SK-N-SH treated with all-trans-retinoic acid at 6 μM for 48 hours (cell line): ENCODE results near the gene DMRTB1.

Experiments used
- BACH2 ChIP-seq: fragments of 250-450 bp; sonication (Bioruptor Pico); IDR thresholded peaks from 2 replicates; pipeline ENCODE4 v1.9.0; 2021; ENCODE audit warnings: mild to moderate bottlenecking, borderline replicate concordance
- RARB ChIP-seq: fragments of 250-450 bp; sonication (Bioruptor Pico); IDR thresholded peaks from 2 replicates; pipeline ENCODE4 v1.8.0; 2021; ENCODE audit warnings: mild to moderate bottlenecking, moderate library complexity
- TCF4 ChIP-seq: fragments of 250-450 bp; sonication (Bioruptor Pico); IDR thresholded peaks from 2 replicates; pipeline ENCODE4 v1.8.0; 2021; ENCODE audit warnings: mild to moderate bottlenecking, moderate library complexity, borderline replicate concordance
- ZNF70 ChIP-seq: fragments of 450-650 bp; formaldehyde crosslinking; IDR thresholded peaks from 2 replicates; pipeline ENCODE4 v1.5.0; 2020; ENCODE audit warnings: mild to moderate bottlenecking, moderate library complexity
- ZNF8 ChIP-seq: fragments of 450-650 bp; formaldehyde crosslinking; IDR thresholded peaks from 2 replicates; pipeline ENCODE4 v1.5.0; 2020; ENCODE audit warnings: mild to moderate bottlenecking, moderate library complexity
- TF ChIP-seq, protein P1 (sequence below): fragments of 250-450 bp; sonication (Bioruptor Pico); IDR thresholded peaks from 2 replicates; pipeline ENCODE4 v1.5.0; 2020; ENCODE audit warnings: mild to moderate bottlenecking, moderate library complexity
- TF ChIP-seq, protein P2 (sequence below): fragments of 250-450 bp; sonication (Bioruptor Pico); IDR thresholded peaks from 2 replicates; pipeline ENCODE4 v1.5.1; 2020; ENCODE audit warnings: low read depth, mild to moderate bottlenecking, moderate library complexity

DNA sequence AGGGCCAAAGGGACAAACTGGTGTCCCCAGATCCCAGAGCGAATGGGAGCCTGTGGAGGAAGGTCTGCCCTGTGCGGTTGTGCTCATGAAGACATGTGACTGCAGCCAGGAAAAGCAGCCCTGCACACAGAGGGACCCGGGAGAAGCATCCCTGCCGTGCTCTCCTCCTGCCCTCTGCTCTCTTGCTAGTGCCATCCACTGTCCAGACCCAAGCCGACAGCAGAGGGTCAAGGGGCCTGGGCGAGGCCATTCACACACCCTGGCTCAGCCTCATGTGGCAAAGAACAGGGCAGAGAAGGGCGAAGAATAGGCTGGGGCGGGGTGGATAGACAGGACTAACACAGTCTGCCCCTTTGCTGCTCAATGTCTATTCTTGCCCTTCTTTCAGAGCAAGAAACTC lies 17.4 kb downstream of the DMRTB1 start:
- TF ChIP-seq ZNF8 (CRISPR knock-in tag) (no peak), ZNF70 (CRISPR knock-in tag) (no peak), BACH2 (CRISPR knock-in tag) (no peak), RARB (CRISPR knock-in tag) (no peak), TCF4 (CRISPR knock-in tag) (no peak)
- TF ChIP-seq, protein P1, sequence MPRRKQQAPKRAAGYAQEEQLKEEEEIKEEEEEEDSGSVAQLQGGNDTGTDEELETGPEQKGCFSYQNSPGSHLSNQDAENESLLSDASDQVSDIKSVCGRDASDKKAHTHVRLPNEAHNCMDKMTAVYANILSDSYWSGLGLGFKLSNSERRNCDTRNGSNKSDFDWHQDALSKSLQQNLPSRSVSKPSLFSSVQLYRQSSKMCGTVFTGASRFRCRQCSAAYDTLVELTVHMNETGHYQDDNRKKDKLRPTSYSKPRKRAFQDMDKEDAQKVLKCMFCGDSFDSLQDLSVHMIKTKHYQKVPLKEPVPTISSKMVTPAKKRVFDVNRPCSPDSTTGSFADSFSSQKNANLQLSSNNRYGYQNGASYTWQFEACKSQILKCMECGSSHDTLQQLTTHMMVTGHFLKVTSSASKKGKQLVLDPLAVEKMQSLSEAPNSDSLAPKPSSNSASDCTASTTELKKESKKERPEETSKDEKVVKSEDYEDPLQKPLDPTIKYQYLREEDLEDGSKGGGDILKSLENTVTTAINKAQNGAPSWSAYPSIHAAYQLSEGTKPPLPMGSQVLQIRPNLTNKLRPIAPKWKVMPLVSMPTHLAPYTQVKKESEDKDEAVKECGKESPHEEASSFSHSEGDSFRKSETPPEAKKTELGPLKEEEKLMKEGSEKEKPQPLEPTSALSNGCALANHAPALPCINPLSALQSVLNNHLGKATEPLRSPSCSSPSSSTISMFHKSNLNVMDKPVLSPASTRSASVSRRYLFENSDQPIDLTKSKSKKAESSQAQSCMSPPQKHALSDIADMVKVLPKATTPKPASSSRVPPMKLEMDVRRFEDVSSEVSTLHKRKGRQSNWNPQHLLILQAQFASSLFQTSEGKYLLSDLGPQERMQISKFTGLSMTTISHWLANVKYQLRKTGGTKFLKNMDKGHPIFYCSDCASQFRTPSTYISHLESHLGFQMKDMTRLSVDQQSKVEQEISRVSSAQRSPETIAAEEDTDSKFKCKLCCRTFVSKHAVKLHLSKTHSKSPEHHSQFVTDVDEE (CRISPR knock-in tag), result no peak
- TF ChIP-seq, protein P2, sequence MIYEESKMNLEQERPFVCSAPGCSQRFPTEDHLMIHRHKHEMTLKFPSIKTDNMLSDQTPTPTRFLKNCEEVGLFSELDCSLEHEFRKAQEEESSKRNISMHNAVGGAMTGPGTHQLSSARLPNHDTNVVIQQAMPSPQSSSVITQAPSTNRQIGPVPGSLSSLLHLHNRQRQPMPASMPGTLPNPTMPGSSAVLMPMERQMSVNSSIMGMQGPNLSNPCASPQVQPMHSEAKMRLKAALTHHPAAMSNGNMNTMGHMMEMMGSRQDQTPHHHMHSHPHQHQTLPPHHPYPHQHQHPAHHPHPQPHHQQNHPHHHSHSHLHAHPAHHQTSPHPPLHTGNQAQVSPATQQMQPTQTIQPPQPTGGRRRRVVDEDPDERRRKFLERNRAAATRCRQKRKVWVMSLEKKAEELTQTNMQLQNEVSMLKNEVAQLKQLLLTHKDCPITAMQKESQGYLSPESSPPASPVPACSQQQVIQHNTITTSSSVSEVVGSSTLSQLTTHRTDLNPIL (CRISPR knock-in tag), result no peak
